Cerebellar nuclear complex (tissue), 1 donor: ENCODE measurements around the gene RABGAP1.

Experiments
- DNase-seq, 2 experiments: peaks; one replicate each; lab custom pipeline; 2025; lab: John Stamatoyannopoulos, UW

The RABGAP1 gene

DNA sequence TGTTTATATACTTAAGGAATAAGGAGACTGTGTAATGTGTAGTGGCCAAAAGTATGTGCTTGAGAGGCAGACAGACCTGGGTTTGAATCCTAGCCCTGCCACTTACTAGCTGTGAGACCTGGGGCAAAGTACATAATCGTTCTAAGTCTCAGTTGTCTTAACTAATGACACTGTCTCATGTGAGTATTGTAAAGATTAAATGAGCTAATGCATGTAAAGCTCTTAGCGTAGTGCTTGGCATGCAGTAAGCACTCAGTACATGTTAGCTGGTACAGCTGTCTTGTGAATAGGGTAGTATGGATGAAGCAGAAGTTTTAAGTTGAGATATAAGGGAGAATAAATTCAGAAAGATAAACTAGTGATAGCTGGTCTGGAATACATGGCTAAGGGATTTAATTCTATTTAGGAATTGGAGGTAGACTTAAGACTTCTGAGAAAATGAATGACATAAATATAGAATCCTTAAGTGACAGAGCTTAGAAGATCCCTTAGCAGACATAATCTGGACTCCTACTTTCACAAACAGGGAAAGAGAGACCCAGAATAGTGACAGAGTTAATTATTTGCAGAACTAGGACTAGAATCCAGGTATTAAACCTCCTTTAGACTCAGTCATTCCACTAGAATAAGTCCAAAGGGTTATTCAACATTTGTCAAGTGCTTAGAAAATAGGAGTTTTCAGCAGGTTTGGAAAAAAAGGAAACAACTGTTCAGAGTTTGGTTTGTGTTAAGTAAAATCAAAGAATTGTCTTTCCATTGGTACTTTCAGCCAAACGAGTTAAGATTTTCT lies 105.8 kb downstream of the RABGAP1 start:
- DNase-seq, result no peak

- no peak for DNase-seq
Measured at GRCh38 chr9:123048748-123049147, 107.9 kb downstream of the RABGAP1 start.

DNA sequence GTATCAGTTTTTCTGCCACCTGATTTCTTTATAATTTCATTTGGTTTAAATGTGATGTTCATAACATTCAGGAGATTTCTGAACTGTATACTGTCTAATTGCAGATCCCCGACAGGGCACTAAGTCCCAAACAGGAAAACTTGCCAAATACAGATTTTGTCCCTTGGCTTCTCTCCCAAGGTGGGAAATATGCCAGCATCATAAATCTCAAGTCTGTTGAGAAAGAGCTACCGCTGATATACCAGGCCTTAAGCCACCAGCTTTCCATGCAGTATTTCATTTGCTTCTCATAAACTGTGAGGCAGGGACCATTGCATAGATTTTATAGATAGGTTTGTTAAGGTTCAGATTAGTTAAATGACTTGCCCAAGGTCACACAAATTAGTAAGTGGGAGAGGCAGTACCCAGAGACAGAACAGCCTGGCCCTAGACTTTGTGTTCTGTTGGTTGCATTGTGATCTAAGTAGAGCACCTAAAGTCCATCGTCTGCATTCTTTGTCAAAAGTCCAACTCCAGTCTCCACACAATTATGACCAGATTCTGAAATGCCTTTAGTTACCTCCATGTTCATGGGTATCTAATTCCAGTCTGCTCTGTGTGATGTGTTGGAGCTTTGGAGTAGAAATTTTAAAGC lies 108.9 kb downstream of the RABGAP1 start:
- peak; percentile 16 to 79 for DNase-seq

- DNase-seq, result no peak
Measured at GRCh38 chr9:123053046-123053445, 112.2 kb downstream of the RABGAP1 start.

GRCh38 chr9:123053711-123054110 lies 112.9 kb downstream of the RABGAP1 start:
- DNase-seq, result no peak

- DNase-seq, result no peak
Measured at GRCh38 chr9:123058834-123059233, 118.0 kb downstream of the RABGAP1 start.

- no peak for DNase-seq
Measured at GRCh38 chr9:123059472-123060220, 118.8 kb downstream of the RABGAP1 start.

- no peak for DNase-seq
Measured at GRCh38 chr9:123061216-123061615, 120.4 kb downstream of the RABGAP1 start.

DNA sequence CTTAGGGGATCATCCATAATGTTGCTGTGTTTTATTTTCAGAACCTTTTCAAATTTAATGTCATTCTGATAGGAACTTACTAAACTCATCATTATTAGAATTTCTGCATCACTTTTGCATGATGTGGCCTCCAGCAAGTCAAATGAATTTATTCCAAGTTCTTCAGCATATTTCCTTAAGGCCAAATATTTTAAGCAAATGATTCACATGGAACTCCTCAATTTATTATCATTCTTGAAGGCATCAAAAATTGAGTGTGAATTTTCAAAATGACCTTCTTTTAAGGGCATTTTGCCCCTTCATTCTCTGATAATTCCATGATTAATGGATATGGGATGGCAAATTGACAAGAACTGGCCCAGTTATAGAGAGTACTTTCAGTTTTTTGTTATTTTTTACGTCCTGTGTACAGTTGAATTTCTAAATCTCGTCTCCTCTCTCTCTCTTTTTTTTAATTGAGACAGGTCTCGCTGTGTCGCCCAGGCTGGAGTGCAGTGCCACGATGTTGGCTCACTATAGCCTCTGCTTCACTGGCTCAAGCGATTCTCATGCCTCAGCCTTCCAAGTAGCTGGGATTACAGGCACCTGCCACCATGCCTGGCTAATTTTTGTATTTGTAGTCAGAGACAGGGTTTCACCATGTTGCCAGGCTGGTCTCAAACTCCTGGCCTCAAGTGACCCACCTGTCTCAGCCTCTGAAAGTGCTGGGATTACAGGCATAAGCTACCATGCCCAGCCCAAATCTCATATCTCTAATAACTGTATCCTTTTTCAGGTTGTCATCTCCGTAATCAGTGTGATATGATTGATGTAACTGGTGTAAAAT lies 121.7 kb downstream of the RABGAP1 start:
- no peak for DNase-seq

GRCh38 chr9:123063177-123063598 lies 122.4 kb downstream of the RABGAP1 start:
- no peak for DNase-seq

DNA sequence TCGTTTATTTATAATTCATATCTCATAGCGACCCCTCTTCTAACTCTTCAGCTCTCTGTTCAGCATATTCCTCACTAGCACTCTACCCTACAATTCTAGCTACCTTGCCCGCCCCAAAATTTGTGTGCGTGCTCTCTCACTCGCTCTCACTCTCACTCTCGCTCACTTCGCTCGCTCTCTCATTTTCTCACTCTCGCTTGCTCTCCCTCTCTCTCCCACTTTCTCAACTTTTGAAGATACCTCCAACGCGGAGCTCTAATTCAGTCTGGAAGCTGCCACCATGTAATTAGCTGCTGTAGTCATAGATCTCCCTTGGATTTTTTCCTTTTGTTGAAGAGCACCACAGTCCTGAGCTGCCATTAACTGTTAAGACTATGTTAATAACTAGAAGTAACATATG lies 123.1 kb downstream of the RABGAP1 start:
- no peak for DNase-seq

DNA sequence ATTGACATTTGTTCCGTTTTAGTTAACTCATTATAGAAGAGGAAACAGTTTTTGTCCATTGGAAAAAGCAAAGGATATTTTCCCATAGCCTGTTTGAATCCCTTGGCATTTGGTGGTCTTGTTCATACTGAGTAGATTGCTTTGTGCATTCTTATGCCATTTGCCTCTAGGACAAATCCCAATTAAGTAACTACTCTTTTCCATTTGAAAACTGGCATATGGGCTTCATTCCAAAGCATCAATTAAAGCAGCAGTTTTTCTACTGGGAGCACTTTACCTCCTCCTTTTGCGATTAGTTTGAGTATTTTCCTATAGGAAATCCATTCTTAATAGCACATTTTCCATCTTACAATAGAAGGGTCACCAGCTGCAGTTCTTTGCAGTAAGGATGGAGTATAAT lies 123.9 kb downstream of the RABGAP1 start:
- DNase-seq, result no peak

- no peak for DNase-seq
Measured at GRCh38 chr9:123065196-123065595, 124.4 kb downstream of the RABGAP1 start.

DNA sequence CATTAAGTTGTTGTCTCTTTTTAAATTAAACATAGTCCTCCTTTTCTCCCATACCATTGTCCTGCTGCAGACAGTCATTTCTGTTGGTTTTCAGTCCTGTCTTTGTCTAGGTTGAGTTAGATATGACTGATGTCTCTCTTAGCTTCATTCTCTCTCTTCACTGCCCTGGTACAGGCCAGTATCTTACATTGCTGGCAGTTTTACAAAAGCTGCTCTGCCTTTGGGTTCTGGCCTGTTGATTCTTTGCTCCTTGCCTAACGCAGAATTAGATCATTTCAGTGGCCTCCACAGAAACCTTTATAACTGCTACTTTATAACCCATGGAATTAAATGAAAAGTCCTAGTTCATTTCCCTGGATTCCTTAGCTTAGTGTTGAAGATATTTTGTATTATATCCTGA lies 126.3 kb downstream of the RABGAP1 start:
- DNase-seq, result no peak

GRCh38 chr9:123069010-123069481 lies 128.2 kb downstream of the RABGAP1 start:
- DNase-seq, result no peak

- DNase-seq, result no peak
Measured at GRCh38 chr9:123070198-123070597, 129.4 kb downstream of the RABGAP1 start.

GRCh38 chr9:123072407-123072995 lies 131.7 kb downstream of the RABGAP1 start:
- DNase-seq, result no peak

DNA sequence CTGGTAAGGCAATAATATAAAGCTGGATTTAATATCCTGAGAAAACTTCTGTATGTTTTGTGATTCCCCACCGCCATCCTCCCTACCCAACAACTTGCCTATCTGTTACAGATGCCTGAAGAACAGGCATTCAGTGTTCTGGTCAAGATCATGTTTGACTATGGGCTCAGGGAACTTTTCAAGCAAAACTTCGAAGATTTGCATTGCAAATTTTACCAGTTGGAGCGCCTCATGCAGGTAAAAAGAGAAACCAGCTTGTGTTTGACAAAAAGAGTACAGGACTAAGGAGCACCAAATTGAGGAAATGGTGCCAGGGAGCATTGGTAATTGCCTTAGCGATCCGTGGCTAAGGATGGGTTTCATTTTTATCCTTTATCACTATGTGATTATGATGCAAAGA lies 132.6 kb downstream of the RABGAP1 start:
- no peak for DNase-seq

- DNase-seq, result no peak
Measured at GRCh38 chr9:123073991-123074422, 133.2 kb downstream of the RABGAP1 start.

GRCh38 chr9:123074628-123075027 lies 133.8 kb downstream of the RABGAP1 start:
- no peak for DNase-seq

DNA sequence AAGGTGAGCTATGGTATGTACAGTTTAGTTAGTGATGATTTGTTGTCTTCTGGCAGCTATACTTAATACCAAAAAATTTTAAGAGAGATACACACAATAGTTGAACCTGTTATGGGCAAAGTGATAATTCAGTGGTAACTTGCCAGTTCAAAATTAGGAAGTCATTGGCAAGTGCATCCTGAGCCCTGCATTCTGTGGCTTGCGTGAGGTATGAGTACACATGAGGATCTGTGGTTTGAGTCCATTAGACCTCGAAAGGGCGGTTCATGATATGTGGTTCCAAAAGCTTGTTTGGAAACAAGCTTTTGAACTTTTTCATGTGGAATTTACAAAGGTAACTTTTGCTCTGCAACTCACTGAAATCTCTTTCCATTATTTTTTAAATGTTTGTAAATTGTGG lies 139.6 kb downstream of the RABGAP1 start:
- no peak for DNase-seq
